GM13977 (cell line): Measurements from ENCODE around the gene ST8SIA5.

Source experiments
- DNase-seq: peaks from one replicate; pipeline ENCODE4 v3.0.0; 2012; ENCODE audit warnings: low spot score
- in situ Hi-C: fragments of 300-500 bp; cut with MboI; formaldehyde crosslinking; loops from one replicate; pipeline ENCODE4 v1.12.0; 2022; ENCODE audit warnings: low sequenced_read_pairs, low pct_unique_long_range_greater_than_20kb, mixed read lengths, inconsistent platforms; ENCODE audit not compliant: unreplicated experiment
- TF ChIP-seq, protein P1 (sequence below): IDR thresholded peaks from 2 replicates; pipeline ENCODE4 v1.5.1; 2012; ENCODE audit warnings: mild to moderate bottlenecking, control low read depth; ENCODE audit not compliant: insufficient read depth; ENCODE audit errors: extremely low read depth, missing control alignments

Gene ST8SIA5

DNA sequence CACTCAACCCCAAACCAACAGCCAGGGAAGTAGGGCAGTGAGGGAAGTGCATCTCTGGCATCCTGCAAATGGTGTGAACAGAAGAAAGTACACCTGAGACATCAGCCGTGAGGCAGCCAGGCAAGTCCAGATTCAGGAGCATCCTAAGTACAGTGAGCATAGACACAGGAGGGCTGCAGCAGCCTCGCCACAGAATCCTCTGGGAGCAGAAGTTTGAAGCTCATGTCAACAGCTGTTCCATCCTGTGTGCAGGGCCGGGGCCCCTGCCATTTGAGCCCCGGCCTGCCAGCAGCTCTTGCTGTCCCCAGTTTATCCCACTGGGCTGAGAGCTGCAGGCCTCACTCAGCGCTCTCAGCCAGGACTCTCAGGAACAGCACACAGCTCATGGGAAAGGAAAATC lies 114.3 kb downstream of the ST8SIA5 start:
- in situ Hi-C loops, result no loop called here
- no peak for DNase-seq
- TF ChIP-seq, protein P1, sequence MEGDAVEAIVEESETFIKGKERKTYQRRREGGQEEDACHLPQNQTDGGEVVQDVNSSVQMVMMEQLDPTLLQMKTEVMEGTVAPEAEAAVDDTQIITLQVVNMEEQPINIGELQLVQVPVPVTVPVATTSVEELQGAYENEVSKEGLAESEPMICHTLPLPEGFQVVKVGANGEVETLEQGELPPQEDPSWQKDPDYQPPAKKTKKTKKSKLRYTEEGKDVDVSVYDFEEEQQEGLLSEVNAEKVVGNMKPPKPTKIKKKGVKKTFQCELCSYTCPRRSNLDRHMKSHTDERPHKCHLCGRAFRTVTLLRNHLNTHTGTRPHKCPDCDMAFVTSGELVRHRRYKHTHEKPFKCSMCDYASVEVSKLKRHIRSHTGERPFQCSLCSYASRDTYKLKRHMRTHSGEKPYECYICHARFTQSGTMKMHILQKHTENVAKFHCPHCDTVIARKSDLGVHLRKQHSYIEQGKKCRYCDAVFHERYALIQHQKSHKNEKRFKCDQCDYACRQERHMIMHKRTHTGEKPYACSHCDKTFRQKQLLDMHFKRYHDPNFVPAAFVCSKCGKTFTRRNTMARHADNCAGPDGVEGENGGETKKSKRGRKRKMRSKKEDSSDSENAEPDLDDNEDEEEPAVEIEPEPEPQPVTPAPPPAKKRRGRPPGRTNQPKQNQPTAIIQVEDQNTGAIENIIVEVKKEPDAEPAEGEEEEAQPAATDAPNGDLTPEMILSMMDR, result no peak

DNA sequence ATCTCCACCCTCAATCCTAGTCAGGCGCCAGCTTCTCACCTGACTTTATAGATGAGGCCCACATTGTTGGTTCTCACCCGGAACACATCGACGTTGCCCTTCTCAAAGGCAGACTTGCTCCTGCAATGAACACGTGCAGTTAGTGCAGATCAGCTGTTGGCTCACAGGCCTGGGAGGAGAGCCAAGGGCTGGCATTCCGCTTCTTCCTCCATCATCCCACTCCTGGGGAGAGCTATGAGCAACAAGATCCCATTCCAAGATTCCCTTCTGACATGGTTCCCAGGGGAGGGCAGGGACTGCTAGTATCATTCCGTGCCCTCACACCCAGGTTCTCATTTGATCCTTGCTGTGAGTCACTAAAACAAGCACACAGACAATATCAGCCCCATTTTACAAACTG lies 114.9 kb downstream of the ST8SIA5 start:
- TF ChIP-seq, protein P1, result no peak
- in situ Hi-C loops, result no loop called here
- no peak for DNase-seq

DNA sequence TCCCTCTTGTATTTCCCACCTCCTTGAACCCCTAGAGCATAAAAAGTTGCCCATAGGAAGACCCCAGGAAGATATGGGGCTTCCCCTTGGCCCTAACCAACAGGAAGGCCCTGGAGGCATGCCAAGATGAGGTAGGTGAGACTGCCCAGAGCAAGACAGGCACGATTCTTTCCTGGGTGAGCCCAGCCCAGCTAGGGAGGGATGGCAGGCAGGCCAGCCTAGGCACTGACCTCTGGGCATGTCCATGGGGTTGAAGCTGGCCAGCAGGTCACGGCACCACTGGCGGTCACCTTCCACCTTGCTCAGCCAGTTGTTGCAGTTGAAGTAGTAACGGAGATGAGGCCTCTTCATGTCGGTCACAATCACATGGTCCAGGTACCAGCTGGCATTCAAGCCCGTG lies 117.5 kb downstream of the ST8SIA5 start:
- no peak for DNase-seq
- TF ChIP-seq, protein P1, result no peak
- in situ Hi-C loops, result no loop called here

DNA sequence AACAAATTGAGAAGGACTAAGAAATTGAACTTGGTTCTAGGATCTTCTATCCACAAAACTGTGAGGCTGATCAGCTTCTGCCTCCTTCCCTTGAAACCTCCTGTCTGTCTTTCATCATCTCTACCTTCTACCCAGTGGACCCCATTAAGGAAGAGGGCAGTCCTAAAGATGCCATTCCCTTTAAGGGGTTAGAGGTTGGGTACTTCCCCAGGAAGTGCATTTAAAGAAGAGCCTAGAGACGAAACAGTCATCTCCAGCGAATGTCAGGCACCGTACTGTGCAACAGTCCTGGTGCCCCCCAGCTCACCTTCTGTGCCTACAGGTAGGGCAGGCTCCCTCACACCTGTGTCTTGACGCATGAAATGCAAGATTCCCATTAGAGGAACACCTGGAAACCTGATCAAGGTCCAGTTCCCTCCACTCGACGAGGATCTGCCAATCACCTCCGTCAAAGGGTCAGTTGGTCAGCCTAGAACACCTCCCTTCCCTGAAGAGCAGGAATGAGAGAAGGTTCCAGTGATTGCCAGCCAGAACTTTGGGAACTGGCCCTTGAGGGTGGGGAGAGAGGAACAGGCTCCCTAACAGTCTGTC lies 120.7 kb downstream of the ST8SIA5 start:
- TF ChIP-seq, protein P1, result no peak
- no peak for DNase-seq
- in situ Hi-C loops, result no loop called here

DNA sequence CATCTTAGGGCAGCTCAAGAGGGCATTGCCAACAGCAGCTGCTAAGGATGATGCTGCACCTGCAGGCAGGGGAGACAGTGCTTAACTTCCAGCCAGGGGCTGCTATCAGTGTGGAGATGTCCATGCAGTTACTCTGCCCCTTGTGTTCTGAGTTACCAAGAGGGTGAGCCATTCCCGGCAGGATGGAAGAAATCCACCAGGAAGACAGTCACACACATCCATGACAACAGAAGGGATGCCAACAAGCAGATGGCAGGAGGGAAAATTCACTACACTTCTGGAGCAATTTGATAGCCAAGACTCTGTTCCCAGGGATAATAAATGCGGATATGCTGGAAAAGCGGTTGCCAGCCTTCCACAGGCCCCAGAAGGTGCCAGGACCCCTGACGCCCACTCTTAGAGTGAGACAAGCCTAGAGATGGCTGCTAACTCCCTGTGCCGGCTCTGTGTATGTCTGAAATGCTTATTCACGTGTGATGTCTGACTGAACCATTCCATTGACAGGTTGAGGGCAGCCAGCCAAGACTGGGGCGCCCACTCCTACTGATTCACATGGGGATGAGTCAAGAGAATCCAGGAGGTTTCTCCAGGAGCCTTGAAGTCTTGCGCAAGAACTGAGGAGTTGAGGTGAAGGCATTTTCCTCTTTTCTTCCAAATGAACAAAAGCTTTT lies 124.3 kb downstream of the ST8SIA5 start:
- in situ Hi-C loops, result no loop called here
- no peak for DNase-seq

DNA sequence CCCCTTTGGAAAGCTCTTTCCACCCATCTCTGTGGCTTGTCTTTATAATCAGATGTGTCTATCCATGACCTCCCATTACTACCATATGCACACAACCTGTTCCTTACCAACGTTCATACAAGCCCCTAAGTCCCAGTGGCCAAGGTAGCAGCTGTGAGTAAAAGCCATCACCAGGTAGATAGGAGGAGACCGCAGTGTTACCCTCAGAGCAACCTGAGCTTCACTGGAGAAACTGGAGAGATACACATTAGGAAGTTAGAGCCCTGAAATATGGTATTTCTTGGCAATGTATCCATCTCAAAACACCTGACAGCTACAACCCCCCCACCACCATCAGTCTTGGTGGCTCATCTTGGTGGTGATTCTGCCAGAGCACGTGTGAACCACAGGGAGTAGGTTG lies 125.9 kb downstream of the ST8SIA5 start:
- no peak for DNase-seq
- TF ChIP-seq, protein P1, result no peak
- in situ Hi-C loops, result no loop called here

More for the DNA sequence above, 124.3 kb downstream of the ST8SIA5 start:
- TF ChIP-seq, protein P1, result no peak

DNA sequence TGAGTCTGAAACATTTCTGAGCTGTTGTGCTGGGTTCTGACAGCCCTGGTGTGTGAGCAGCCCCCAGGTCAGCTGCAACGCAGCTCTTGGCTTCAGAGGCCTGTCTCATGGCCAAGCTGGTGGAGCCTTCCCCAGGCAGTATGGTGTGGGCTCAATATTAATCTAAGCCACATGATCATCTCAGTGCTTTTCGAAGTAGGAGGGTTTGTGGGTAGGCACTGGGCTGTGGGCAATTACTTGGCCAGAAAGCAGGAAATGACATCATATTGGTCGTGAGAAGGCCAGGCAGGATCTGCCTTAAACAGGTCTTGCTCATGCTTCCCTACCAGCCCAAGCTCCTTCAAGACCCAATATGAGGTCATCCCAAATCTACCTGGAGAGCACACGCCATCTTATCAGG lies 126.7 kb downstream of the ST8SIA5 start:
- TF ChIP-seq, protein P1, result no peak
- in situ Hi-C loops, result no loop called here
- DNase-seq, result no peak
